Skin of body (tissue), 2 donors: ENCODE measurements around the gene ATXN1. TPM values are rescaled to one million over a fixed set of nuclear protein-coding genes. Genes with fewer than 3 reads are reported as not detected.

Source experiments
- DNase-seq: peaks from one replicate; lab custom pipeline; 2025; lab: John Stamatoyannopoulos, UW
- total RNA-seq: library from RNA; depleted of rRNA; stranded (reverse); fragments of >200 nt; gene quantifications from one replicate; pipeline ENCODE4 v1.2.3, GENCODE V29; 2014

ATXN1 gene
- total RNA-seq, 1 donor from 2014 or later, result 52.6 TPM

- DNase-seq, result no peak
These were observed 17.5 kb downstream of the ATXN1 start for GRCh38 chr6:16743664-16744210.

DNA sequence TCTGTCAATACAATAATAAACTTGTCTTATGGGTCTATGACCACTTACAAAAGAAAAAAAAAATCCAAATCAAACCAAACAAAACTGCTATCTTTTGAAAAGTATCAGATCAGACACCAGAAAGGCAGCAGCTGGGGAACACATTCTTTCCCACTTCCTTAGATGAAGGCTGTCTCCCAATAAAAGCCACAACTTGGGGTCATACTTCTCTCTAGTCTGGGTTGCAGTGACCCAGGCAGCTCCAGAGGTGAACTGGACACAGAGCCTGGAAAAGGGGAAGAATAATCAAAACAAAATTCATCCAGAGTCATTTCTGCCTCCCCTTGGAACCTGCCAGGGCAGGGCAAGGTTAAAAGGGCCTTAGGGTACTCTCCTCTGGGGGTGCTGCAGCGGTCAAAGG, 19.1 kb downstream of the ATXN1 start:
- no peak for DNase-seq

DNA sequence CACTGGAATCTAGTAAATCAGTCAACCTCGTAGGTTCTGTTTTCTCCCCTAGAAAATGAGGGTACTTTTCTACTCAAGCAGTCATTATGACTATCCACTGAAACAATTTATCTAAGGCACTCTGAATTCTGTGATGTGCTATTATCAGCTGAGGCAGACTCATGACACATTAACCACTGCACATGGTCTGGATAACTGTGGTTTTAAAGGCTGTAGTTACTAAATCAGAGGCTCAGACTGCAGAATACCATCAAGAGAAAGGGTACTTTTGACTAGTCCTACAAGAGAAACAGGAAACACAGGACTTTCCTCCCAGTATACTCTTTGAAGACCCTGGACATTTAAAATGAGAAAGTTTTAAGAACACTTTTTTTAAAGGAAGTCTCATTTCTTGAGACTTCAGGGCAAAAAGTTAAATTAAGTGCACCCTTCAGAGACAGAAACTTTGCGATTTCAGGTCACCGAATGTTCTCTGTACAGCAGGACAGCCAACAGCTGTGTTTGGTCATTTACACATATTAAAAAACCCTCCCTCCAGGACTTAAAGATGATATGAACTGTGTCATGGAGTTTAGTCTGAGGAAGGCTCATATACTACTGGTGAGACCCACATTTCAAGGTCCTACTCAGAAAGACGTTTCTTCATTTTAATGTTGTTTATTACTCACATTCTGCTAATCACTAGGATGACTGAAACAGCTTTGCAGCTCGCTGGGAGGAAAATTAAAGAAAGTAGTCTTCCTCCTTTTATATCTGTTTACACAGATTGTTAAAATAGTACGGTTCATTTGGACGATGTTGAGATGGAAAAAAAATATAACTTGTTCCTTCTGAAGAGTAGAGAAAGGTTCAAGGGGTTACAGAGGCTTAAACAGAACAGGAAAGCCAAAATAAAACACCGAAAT, 19.9 kb downstream of the ATXN1 start:
- DNase-seq, result peak; percentile 17

DNA sequence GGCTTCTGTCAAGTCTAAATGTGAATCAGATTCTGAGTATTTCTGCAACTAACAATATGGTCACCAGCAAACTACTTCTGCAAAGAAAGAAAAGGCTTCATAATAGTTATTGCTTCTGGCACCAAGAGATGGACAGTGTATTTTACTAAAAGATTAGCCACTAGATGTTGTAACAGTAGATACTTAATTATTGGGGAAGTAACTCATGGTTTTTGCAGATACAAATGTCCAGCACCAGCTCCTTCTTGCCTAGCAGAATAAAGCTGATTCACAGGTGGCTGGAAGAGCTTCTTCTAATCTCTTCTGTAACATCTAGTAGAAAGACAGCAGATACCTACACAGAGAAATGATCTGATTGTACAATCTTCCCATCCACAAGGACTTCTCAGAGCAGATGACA, 21.2 kb downstream of the ATXN1 start:
- DNase-seq, result no peak

DNA sequence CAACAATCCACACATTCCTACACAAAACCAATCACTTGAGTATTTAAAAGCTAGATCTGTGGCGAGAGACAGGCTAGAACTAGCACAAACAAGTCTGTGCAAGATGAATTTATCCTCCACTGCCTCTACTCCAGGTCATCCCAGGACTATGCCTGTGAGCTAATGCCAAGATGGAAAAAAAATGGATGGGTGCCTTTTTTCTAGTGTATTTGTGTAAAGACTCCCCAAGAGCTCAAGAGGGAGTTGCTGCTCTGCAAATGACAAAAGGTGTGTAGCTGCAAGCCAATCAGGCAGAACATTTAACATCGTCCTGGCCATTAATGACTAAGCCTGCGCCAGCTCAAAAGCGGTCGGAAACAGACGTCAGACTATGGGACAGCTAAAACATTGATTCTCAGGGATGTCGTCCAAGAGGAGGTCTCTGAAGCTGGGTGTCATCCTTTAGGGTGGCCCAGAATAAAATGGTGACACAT, 21.9 kb downstream of the ATXN1 start:
- no peak for DNase-seq

- no peak for DNase-seq
These were observed 23.3 kb downstream of the ATXN1 start for GRCh38 chr6:16737925-16738324.

GRCh38 chr6:16736856-16737775, 24.1 kb downstream of the ATXN1 start:
- DNase-seq, result peak; percentile 54

- no peak for DNase-seq
These were observed 26.2 kb downstream of the ATXN1 start for GRCh38 chr6:16735014-16735413.

- DNase-seq, result no peak
These were observed 28.2 kb downstream of the ATXN1 start for GRCh38 chr6:16733085-16733484.

DNA sequence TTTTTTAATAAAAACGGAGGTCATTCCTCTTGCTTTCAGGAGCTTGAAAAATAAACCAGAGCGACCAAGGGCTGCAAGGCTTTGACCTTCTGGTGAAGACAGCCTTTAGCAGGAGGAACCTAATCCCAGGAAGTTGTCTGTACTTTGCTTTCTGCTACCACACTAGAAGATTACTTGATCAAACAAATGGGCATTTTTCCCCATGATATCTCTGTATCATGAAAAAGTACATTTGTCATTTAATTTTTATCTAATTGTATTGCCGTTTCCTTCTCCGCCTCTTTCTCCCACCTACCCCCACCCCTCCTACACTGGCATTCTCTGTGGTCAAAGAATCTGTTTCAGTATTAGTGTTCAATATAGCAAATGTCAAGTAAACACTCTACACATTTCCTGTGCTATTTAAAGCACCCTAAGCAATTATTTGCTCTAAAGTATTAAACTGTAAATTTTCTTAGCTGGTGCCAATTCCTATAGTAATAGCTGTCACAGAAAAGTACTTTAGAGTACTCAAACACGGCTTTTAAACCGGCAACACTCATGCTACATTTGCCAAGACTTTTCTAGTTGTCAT, 29.7 kb downstream of the ATXN1 start:
- no peak for DNase-seq

GRCh38 chr6:16730738-16731477, 30.4 kb downstream of the ATXN1 start:
- no peak for DNase-seq

GRCh38 chr6:16729744-16730143, 31.5 kb downstream of the ATXN1 start:
- DNase-seq, result no peak

DNA sequence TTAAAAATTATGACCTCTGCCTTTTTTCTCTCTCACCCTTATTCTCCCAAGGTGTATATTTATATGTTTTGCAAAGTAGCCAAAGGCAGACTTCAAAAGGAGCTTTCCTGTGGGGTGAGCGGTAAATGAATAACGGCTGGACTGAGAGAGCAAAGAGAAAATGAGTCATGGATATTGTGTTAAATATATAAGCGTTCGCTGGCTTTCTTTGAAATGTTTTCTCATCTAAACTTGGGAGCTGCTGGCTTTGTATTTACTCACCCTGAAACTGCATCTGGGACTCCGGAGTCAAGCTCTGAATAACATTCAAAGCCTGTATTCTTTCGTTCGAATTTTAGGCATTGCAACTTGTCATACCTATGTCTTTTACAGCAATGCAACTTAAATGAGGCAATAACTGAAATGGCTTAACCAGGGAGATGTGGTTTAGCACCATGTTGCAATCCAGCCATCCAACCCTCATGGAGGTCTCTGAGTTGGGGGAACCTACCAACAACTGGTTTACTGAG, 32.0 kb downstream of the ATXN1 start:
- DNase-seq, result no peak

GRCh38 chr6:16728513-16729182, 32.6 kb downstream of the ATXN1 start:
- DNase-seq, result no peak

GRCh38 chr6:16727996-16728395, 33.3 kb downstream of the ATXN1 start:
- no peak for DNase-seq

DNA sequence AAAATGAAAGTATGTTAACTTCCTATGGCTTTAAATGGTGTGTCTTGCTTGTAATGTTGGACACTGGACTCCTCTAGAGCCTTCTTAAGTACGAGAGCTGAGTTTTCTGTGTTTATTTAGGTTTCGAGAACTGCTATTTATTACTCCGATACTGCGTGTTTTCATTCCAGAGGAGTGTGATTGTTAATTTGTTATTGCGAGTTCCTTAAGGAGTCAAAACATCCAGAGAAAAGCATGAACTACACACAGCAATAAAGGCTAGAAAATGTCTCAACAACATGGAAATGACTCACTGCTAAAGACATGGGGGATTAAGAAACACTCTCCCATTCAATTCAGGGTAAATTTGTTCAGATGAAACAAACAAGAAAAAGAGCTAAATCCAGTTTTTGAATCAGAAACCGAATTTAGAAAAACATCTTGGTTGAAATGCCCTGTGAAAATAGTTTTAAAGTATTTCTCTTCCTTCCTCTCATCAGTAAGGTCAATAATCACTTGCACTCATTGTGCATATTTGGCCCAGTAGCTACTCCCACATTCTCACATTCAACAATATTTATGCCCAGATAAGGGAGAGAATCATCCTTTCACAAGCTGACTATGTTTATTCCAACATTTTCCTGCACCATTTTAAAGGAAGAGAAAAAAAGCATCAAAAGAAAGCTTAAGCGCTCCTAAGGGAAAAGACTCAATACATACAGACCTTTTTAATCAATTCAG, 36.0 kb downstream of the ATXN1 start:
- peak; percentile 19 for DNase-seq

DNA sequence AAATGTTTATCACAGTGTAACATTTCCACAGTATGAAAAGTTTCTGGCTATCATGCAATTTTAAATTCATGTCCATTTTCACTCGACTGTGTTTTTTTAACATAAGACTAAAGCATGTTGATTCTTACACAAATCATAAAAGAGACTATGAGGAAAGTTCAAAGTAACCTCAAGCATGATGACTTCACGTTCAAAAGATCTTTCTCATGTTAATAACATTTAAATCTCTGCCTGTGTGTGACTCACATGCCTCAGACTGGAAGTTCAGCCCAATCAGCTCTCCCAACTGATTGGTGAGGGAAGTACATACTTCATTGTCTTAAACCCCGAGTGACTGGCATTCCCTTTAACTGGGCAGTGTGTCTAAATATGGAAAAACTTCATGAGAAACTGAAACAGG, 37.4 kb downstream of the ATXN1 start:
- peak; percentile 68 for DNase-seq

GRCh38 chr6:16723402-16723801, 37.9 kb downstream of the ATXN1 start:
- no peak for DNase-seq

DNA sequence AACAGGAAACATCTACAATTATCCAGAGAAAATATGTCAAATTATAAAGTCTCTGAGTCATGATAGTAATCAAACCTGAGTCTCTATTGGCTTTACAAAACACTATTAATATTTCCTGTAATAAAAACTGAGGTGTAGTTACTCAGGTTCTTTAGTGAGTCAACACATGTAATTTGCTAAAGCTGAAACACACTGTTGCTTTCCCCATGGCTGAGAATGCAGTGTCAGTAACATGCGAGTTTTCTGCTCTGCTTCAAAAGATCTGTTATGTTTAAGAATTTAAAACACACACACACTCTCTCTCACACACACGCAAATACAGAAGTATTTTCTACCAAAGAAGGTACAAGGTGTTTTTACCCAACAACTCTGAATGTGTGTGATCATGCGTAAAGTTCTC, 38.6 kb downstream of the ATXN1 start:
- no peak for DNase-seq
